ENCODE measurements around the gene ARL4D. TPM values are rescaled to one million over a fixed set of nuclear protein-coding genes. Genes with fewer than 3 reads are reported as not detected.
"Not testable (repeated sequence)": the region's sequence is repeated elsewhere in the genome, so short reads cannot be mapped to it uniquely, and the experiment has no call there.

The ARL4D gene
- total RNA-seq, 2 donors from 2014 or later, result 1.5 to 1.7 TPM

- no peaks in the 10 kb centered on the region for H3K36me3 Mint-ChIP-seq
- no peak overlapping the region for H3K27ac Mint-ChIP-seq
- no peaks in the 10 kb centered on the region for H3K9me3 Mint-ChIP-seq
- DNase-seq (ENCODE audit: low spot score), result no peak
- H3K4me1 Mint-ChIP-seq (ENCODE audit: low read depth in 2 of 2), result peaks cover 11 to 40% of the 10 kb centered on the region in 2 donors
- H3K4me3 Mint-ChIP-seq, result no peak overlapping the region
- H3K27me3 Mint-ChIP-seq, result no peaks in the 10 kb centered on the region
- no peak for ATAC-seq
Observed at GRCh38 chr17:43363181-43363925, 35.4 kb upstream of the ARL4D start.

GRCh38 chr17:43363926-43364285 lies 34.9 kb upstream of the ARL4D start:
- Mint-ChIP-seq H3K27me3 (no peaks in the 10 kb centered on the region), H3K4me3 (no peak overlapping the region), H3K36me3 (no peaks in the 10 kb centered on the region), H3K9me3 (no peaks in the 10 kb centered on the region), H3K4me1 (ENCODE audit: low read depth in 2 of 2) (peaks cover 15 to 39% of the 10 kb centered on the region in 2 donors), H3K27ac (no peak overlapping the region)
- ATAC-seq (no peak), DNase-seq (ENCODE audit: low spot score) (no peak)

DNA sequence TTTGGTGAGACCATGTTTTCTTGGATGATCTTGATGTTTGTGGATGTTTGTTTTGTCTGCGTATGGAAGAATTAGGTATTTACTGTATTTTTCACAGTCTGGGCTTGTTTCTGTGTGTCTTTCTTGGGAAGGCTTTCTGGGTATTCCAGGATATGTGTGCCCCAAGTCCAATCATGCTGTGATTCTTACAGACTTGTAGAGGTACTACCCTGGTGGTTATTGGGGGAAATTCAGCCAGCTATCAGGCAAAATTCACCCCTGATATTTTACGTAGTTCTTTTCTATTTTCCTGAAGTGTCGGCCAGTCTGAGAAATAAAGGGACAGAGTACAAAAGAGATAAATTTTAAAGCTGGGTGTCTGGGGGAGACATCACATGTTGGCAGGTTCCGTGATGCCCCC lies 33.4 kb upstream of the ARL4D start:
- ATAC-seq, result no peak
- Mint-ChIP-seq H3K9me3 (no peaks in the 10 kb centered on the region), H3K27ac (no peak overlapping the region), H3K36me3 (no peaks in the 10 kb centered on the region), H3K4me3 (no peak overlapping the region), H3K27me3 (no peaks in the 10 kb centered on the region), H3K4me1 (ENCODE audit: low read depth in 2 of 2) (peaks cover 29 to 40% of the 10 kb centered on the region in 2 donors)
- no peak for DNase-seq (ENCODE audit: low spot score)

DNA sequence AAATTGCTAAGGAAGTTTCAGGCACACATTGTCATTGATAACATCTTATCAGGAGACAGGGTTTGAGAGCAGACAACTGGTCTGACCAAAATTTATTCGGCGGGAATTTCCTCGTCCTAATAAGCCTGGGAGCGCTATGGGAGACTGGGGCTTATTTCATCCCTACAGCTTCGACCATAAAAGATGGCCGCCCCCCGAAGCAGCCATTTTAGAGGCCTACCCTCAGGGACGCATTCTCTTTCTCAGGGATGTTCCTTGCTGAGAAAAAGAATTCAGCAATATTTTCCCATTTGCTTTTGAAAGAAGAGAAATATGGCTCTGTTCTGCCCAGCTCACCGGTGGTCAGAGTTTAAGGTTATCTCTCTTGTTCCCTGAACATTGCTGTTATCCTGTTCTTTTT lies 32.9 kb upstream of the ARL4D start:
- H3K27me3 Mint-ChIP-seq; DNase-seq (ENCODE audit: low spot score); H3K36me3 Mint-ChIP-seq; H3K9me3 Mint-ChIP-seq; ATAC-seq; H3K4me3 Mint-ChIP-seq; H3K27ac Mint-ChIP-seq: not testable (repeated sequence)
- H3K4me1 Mint-ChIP-seq (ENCODE audit: low read depth in 2 of 2), result peaks cover 29 to 34% of the 10 kb centered on the region in 2 donors

- H3K9me3 Mint-ChIP-seq, result no peaks in the 10 kb centered on the region
- no peaks in the 10 kb centered on the region for H3K27me3 Mint-ChIP-seq
- peak overlapping the region; percentile 99 to 100 for H3K27ac Mint-ChIP-seq
- ATAC-seq (peak in 1 of 2 donors; percentile 67), DNase-seq (ENCODE audit: low spot score) (peak; percentile 85)
- H3K4me3 Mint-ChIP-seq, result peak overlapping the region; percentile 84
- H3K36me3 Mint-ChIP-seq, result no peaks in the 10 kb centered on the region
- peaks cover 25 to 29% of the 10 kb centered on the region in 2 donors for H3K4me1 Mint-ChIP-seq (ENCODE audit: low read depth in 2 of 2)
Observed at GRCh38 chr17:43366891-43367736, 31.7 kb upstream of the ARL4D start.

DNA sequence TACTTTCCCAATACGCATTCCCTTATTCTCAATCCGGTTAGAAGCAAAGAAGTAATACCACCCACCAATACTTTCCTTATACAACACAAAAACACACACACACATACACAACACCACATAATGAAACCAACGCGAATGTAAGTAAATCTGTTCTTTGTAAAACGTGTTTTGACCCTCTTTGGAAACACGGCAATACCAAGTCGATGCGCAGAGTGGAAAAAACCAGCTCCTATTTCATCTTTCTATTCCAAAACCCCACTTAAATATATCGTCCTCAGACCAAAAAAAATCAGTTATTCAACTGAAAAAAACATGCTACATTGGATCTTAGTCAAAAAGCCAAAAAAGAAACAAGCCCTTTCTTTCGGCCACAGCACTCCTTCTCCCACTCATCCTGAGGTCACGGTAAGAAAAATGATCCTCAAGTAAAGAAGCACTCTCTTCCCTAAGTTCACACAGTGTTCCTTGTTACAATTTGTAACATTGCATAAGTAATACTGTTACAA lies 31.0 kb upstream of the ARL4D start:
- H3K36me3 Mint-ChIP-seq, result no peaks in the 10 kb centered on the region
- no peaks in the 10 kb centered on the region for H3K9me3 Mint-ChIP-seq
- DNase-seq (ENCODE audit: low spot score) (no peak), ATAC-seq (peak; percentile 75 to 80)
- H3K27ac Mint-ChIP-seq, result peak overlapping the region; percentile 99 to 100
- H3K4me3 Mint-ChIP-seq, result peak overlapping the region; percentile 84
- H3K4me1 Mint-ChIP-seq (ENCODE audit: low read depth in 2 of 2), result peaks cover 25 to 29% of the 10 kb centered on the region in 2 donors
- H3K27me3 Mint-ChIP-seq, result no peaks in the 10 kb centered on the region

GRCh38 chr17:43368740-43369506 lies 29.9 kb upstream of the ARL4D start:
- H3K27me3 Mint-ChIP-seq, result no peaks in the 10 kb centered on the region
- ATAC-seq (peak; percentile 54 to 66), DNase-seq (ENCODE audit: low spot score) (peak; percentile 79)
- peak overlapping the region; percentile 84 for H3K4me3 Mint-ChIP-seq
- peak overlapping the region; percentile 99 to 100 for H3K27ac Mint-ChIP-seq
- H3K9me3 Mint-ChIP-seq, result no peaks in the 10 kb centered on the region
- peaks cover 25 to 29% of the 10 kb centered on the region in 2 donors for H3K4me1 Mint-ChIP-seq (ENCODE audit: low read depth in 2 of 2)
- H3K36me3 Mint-ChIP-seq, result no peaks in the 10 kb centered on the region

DNA sequence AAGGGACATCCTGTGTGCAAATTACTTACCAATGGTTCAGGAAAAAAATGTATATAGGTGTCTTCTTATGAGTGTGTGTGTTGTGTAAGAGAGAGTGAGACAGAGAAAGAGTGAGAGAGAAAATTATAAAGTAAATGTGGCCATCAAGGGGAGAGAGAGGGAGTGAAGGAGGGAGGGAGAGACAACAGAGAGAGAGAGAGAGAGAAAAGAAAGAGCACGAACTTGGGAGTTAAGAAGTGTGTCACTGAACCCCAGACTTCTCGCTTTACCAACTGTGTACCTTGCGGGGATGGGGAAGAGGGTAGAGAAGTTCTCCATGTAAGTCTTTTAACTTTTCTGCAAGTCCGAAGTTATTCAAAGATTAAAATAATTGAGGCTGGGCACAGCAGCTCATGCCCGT lies 28.8 kb upstream of the ARL4D start:
- H3K4me3 Mint-ChIP-seq, result peak overlapping the region; percentile 84
- no peaks in the 10 kb centered on the region for H3K9me3 Mint-ChIP-seq
- DNase-seq (ENCODE audit: low spot score), result no peak
- no peaks in the 10 kb centered on the region for H3K27me3 Mint-ChIP-seq
- no peak for ATAC-seq
- H3K27ac Mint-ChIP-seq, result peak overlapping the region; percentile 99 to 100
- peaks cover 25 to 29% of the 10 kb centered on the region in 2 donors for H3K4me1 Mint-ChIP-seq (ENCODE audit: low read depth in 2 of 2)
- no peaks in the 10 kb centered on the region for H3K36me3 Mint-ChIP-seq

GRCh38 chr17:43371227-43371821 lies 27.5 kb upstream of the ARL4D start:
- no peaks in the 10 kb centered on the region for H3K36me3 Mint-ChIP-seq
- H3K4me1 Mint-ChIP-seq (ENCODE audit: low read depth in 2 of 2), result peaks cover 18 to 29% of the 10 kb centered on the region in 2 donors
- H3K4me3 Mint-ChIP-seq, result peak overlapping the region; percentile 23
- no peak for DNase-seq (ENCODE audit: low spot score)
- H3K27me3 Mint-ChIP-seq, result no peaks in the 10 kb centered on the region
- peak overlapping the region in 1 of 2 donors; percentile 47 for H3K27ac Mint-ChIP-seq
- no peak for ATAC-seq
- H3K9me3 Mint-ChIP-seq, result no peaks in the 10 kb centered on the region

DNA sequence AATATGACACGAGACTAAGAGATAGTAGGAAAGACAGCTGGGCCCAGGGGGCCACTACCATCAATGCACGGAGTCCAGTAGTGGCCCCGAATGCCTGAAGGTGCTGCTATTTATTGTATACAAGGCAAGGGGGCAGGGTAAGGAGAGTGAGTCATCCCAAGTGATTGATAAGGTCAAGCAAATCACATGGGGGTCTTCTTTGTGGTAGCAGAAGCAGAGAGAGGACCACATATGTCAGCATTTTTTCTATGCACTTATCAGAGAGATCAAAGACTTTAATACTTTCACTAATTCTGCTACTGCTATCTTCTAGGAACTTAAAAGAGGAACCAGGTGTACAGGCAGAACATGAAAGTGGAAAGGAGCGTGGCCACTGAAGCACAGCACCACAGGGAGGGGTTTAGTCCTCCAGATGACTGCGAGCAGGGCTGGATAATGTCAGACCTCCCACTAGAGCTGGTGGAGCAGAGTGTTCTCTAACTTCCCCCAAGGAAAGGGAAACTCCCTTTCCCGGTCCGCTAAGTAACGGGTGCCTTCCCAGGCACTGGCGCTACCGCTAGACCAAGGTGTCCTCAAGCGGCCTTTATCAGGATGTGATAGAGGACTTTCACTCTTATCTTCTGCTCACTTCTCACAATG lies 26.4 kb upstream of the ARL4D start:
- H3K27ac Mint-ChIP-seq, result no peak overlapping the region
- no peak overlapping the region for H3K4me3 Mint-ChIP-seq
- DNase-seq (ENCODE audit: low spot score) (no peak), ATAC-seq (no peak)
- H3K4me1 Mint-ChIP-seq (ENCODE audit: low read depth in 2 of 2), result peaks cover 18 to 28% of the 10 kb centered on the region in 2 donors
- no peaks in the 10 kb centered on the region for H3K9me3 Mint-ChIP-seq
- no peaks in the 10 kb centered on the region for H3K36me3 Mint-ChIP-seq
- H3K27me3 Mint-ChIP-seq, result no peaks in the 10 kb centered on the region

DNA sequence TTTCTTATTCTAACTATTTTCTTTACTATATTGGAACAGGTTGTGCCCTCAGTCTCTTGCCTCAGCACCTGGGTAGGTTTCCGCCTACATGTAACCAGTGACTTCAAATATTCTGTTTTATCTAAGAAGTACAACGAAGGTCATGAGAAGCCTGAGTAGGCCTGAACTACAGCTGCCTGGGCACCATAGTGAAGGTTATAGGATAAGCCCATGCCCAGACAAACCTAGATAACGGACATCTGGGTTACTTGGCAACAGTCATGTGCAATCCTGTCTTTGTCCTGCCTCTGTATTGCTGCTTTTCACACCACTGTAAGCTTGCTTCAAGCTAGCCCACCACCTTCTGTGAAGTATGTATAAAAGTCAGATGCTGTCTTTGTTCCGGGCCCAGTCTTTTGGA lies 25.4 kb upstream of the ARL4D start:
- H3K4me1 Mint-ChIP-seq (ENCODE audit: low read depth in 2 of 2), result peaks cover 10 to 18% of the 10 kb centered on the region in 2 donors
- DNase-seq (ENCODE audit: low spot score) (no peak), ATAC-seq (no peak)
- H3K4me3 Mint-ChIP-seq, result no peak overlapping the region
- no peaks in the 10 kb centered on the region for H3K36me3 Mint-ChIP-seq
- H3K9me3 Mint-ChIP-seq, result no peaks in the 10 kb centered on the region
- H3K27ac Mint-ChIP-seq, result no peak overlapping the region
- H3K27me3 Mint-ChIP-seq, result no peaks in the 10 kb centered on the region

- ATAC-seq; H3K27me3 Mint-ChIP-seq; DNase-seq (ENCODE audit: low spot score); H3K9me3 Mint-ChIP-seq; H3K4me1 Mint-ChIP-seq (ENCODE audit: low read depth in 2 of 2); H3K27ac Mint-ChIP-seq; H3K4me3 Mint-ChIP-seq: not testable (repeated sequence)
- peaks cover 12% of the 10 kb centered on the region for H3K36me3 Mint-ChIP-seq
Observed at GRCh38 chr17:43375915-43376314, 22.9 kb upstream of the ARL4D start.
